ENCODE measurements around the gene PRR35.

GRCh38 chr16:539901-540530 is 20.2 kb upstream of the PRR35 start:
- no peak for TF ChIP-seq SP1 (IDR thresholded peaks at IDR 0.05)
- TF ChIP-seq FOXA1 (IDR thresholded peaks at IDR 0.05) = no peak
- TF ChIP-seq PKNOX1 (IDR thresholded peaks at IDR 0.05) = no peak
